H1 (cell line): ENCODE results near the gene NPTX1. TPM values are rescaled to one million over a fixed set of nuclear protein-coding genes. Genes with fewer than 3 reads are reported as not detected.

ENCODE experiments used
- CTCF ChIA-PET: fragments of 300-600 bp; sonication (Branson Sonifier 250); formaldehyde crosslinking; loops from one replicate; lab custom pipeline; 2021; ENCODE audit not compliant: partially characterized antibody; lab: Charles Lee
- POLR2A ChIA-PET: fragments of 300-600 bp; sonication (Branson Sonifier 250); formaldehyde crosslinking; loops from one replicate; lab custom pipeline; 2021; ENCODE audit warnings: inconsistent platforms; ENCODE audit not compliant: partially characterized antibody; lab: Charles Lee
- DNase-seq, 2 experiments: peaks; one replicate each; pipeline versions ENCODE4 v3.0.0 to v3.0.0-alpha.2; 2010 to 2022; ENCODE audit warnings: low spot score in 2 of 2, low read depth in 1 of 2, mixed read lengths in 1 of 2
- FAIRE-seq: peaks from 2 replicates; lab custom pipeline; 2011; peaks lifted over from hg19 to GRCh38; lab: Jason Lieb, UNC
- H2AFZ ChIP-seq: 2 replicates; pipeline ENCODE4 v1.8.1; 2012; ENCODE audit warnings: low read length, inconsistent platforms
- H2AK5ac ChIP-seq: 2 replicates; pipeline ENCODE4 v1.6.1; 2013; ENCODE audit warnings: low read depth, low read length
- H2BK120ac ChIP-seq: replicated peaks from 2 replicates; pipeline ENCODE3; 2013; ENCODE audit warnings: low read depth, low read length, inconsistent platforms
- H2BK12ac ChIP-seq: 2 replicates; pipeline ENCODE4 v1.6.1; 2013; ENCODE audit warnings: low read depth, low read length
- H2BK15ac ChIP-seq: 2 replicates; pipeline ENCODE4 v1.6.1; 2013; ENCODE audit warnings: low read length
- H2BK20ac ChIP-seq: 2 replicates; pipeline ENCODE4 v1.6.1; 2013; ENCODE audit warnings: low read length
- H2BK5ac ChIP-seq: 2 replicates; pipeline ENCODE4 v1.6.1; 2013; ENCODE audit warnings: low read depth, low read length
- H3K14ac ChIP-seq: 2 replicates; pipeline ENCODE4 v1.6.1; 2013; ENCODE audit warnings: inconsistent platforms; ENCODE audit not compliant: insufficient read length
- H3K18ac ChIP-seq: 2 replicates; pipeline ENCODE4 v1.6.1; 2013; ENCODE audit warnings: low read length; ENCODE audit errors: extremely low read depth
- H3K23ac ChIP-seq: 2 replicates; pipeline ENCODE4 v1.6.1; 2013; ENCODE audit warnings: inconsistent platforms; ENCODE audit not compliant: insufficient read length
- H3K23me2 ChIP-seq: 2 replicates; pipeline ENCODE4 v1.6.1; 2013; ENCODE audit warnings: low read depth, low read length
- H3K27ac ChIP-seq: 2 replicates; pipeline ENCODE4 v1.6.1; 2011; ENCODE audit warnings: low read depth, low read length, inconsistent platforms
- H3K27me3 ChIP-seq, 4 experiments: replicated peaks in 1 of 4; 1 replicate in 1 of 4; 2 replicates in 3 of 4; pipeline versions ENCODE4 v1.6.1 to v1.8.1; 2011 to 2013; ENCODE audit warnings: low read length in 3 of 4, mild to moderate bottlenecking in 3 of 4, inconsistent platforms in 2 of 4, mixed read lengths in 2 of 4, moderate library complexity in 1 of 4; ENCODE audit not compliant: control insufficient read depth in 3 of 4, insufficient read depth in 3 of 4; ENCODE audit errors: extremely low read depth in 1 of 4
- H3K36me3 ChIP-seq, 4 experiments: 2 replicates each; pipeline versions ENCODE4 v1.6.1 to v1.8.1; 2011 to 2013; ENCODE audit warnings: mild to moderate bottlenecking in 4 of 4, low read length in 3 of 4, moderate library complexity in 2 of 4, control low read depth in 1 of 4, inconsistent platforms in 1 of 4; ENCODE audit not compliant: insufficient read depth in 4 of 4, control insufficient read depth in 2 of 4
- H3K4ac ChIP-seq: replicated peaks from 2 replicates; pipeline ENCODE3; 2013; ENCODE audit warnings: low read length, low read depth, mixed read lengths, inconsistent platforms; ENCODE audit not compliant: insufficient read length
- H3K4me1 ChIP-seq, 4 experiments: replicated peaks in 1 of 4; 1 replicate in 1 of 4; 2 replicates in 3 of 4; pipeline versions ENCODE4 v1.6.1 to v1.8.1; 2011 to 2013; ENCODE audit warnings: low read length in 3 of 4, inconsistent platforms in 2 of 4, mixed read lengths in 1 of 4; ENCODE audit not compliant: insufficient read depth in 4 of 4, control insufficient read depth in 3 of 4
- H3K4me2 ChIP-seq, 2 experiments: 2 replicates each; pipeline versions ENCODE4 v1.6.1 to v1.8.1; 2011 to 2013; ENCODE audit warnings: low read depth in 2 of 2, low read length in 2 of 2, control low read depth in 1 of 2, inconsistent platforms in 1 of 2, mild to moderate bottlenecking in 1 of 2; ENCODE audit not compliant: insufficient read depth in 1 of 2
- H3K4me3 ChIP-seq, 4 experiments: fragments of 200-600, 300-600 bp in 1 of 4; sonication (generic), shearing (Covaris generic), sonication (Bioruptor Twin) in 1 of 4; 2 replicates each; pipeline versions ENCODE4 v1.5.1 to v1.8.1; 2011 to 2016; ENCODE audit warnings: low read length in 4 of 4, low read depth in 3 of 4, control low read depth in 2 of 4, inconsistent platforms in 2 of 4, mild to moderate bottlenecking in 2 of 4, mixed read lengths in 1 of 4, moderate library complexity in 1 of 4; ENCODE audit not compliant: insufficient read depth in 2 of 4; ENCODE audit errors: extremely low read depth in 1 of 4
- H3K56ac ChIP-seq: replicated peaks from 2 replicates; pipeline ENCODE3; 2013; ENCODE audit warnings: low read depth, mild to moderate bottlenecking, mixed read lengths, low read length, inconsistent platforms; ENCODE audit not compliant: insufficient read length
- H3K79me1 ChIP-seq: 2 replicates; pipeline ENCODE4 v1.6.1; 2013; ENCODE audit warnings: low read depth, low read length, control low read depth
- H3K79me2 ChIP-seq, 2 experiments: 2 replicates each; pipeline versions ENCODE4 v1.6.1 to v1.8.1; 2012 to 2013; ENCODE audit warnings: low read length in 2 of 2, mild to moderate bottlenecking in 2 of 2, inconsistent platforms in 1 of 2; ENCODE audit not compliant: insufficient read depth in 2 of 2, control insufficient read depth in 1 of 2
- H3K9ac ChIP-seq, 4 experiments: replicated peaks in 1 of 4; 1 replicate in 1 of 4; 2 replicates in 3 of 4; pipeline versions ENCODE4 v1.6.1 to v1.8.1; 2011 to 2013; ENCODE audit warnings: low read depth in 3 of 4, low read length in 3 of 4, control low read depth in 2 of 4, mild to moderate bottlenecking in 2 of 4, moderate library complexity in 2 of 4, inconsistent platforms in 1 of 4; ENCODE audit errors: extremely low read depth in 1 of 4
- H3K9me3 ChIP-seq, 2 experiments: 2 replicates each; pipeline versions ENCODE4 v1.6.1 to v1.8.1; 2012 to 2013; ENCODE audit warnings: mild to moderate bottlenecking in 2 of 2, moderate library complexity in 2 of 2, control low read depth in 1 of 2, inconsistent platforms in 1 of 2, low read depth in 1 of 2, low read length in 1 of 2, mixed read lengths in 1 of 2; ENCODE audit not compliant: insufficient read depth in 2 of 2
- H4K20me1 ChIP-seq, 2 experiments: replicated peaks in 1 of 2; 2 replicates each; pipeline versions ENCODE3 to v1.8.1; 2011 to 2013; ENCODE audit warnings: inconsistent platforms in 2 of 2, low read length in 2 of 2, mild to moderate bottlenecking in 1 of 2; ENCODE audit not compliant: insufficient read depth in 2 of 2, control insufficient read depth in 1 of 2
- H4K5ac ChIP-seq: 2 replicates; pipeline ENCODE4 v1.6.1; 2013; ENCODE audit warnings: low read length, low read depth, mixed read lengths, inconsistent platforms; ENCODE audit not compliant: insufficient read length
- H4K8ac ChIP-seq: 2 replicates; pipeline ENCODE4 v1.8.0; 2013; ENCODE audit warnings: mild to moderate bottlenecking, moderate library complexity, low read length, inconsistent platforms; ENCODE audit not compliant: insufficient read depth; ENCODE audit errors: extremely low read depth
- H4K91ac ChIP-seq: replicated peaks from 2 replicates; pipeline ENCODE3; 2013; ENCODE audit warnings: low read length, mixed read lengths, inconsistent platforms; ENCODE audit not compliant: insufficient read length
- ATF3 ChIP-seq: IDR thresholded peaks from 2 replicates; pipeline ENCODE4 v1.6.1; 2011; ENCODE audit warnings: low read depth, mild to moderate bottlenecking, low read length; ENCODE audit not compliant: insufficient read depth
- EP300 ChIP-seq, 2 experiments: IDR thresholded peaks; 1 replicate in 1 of 2; 2 replicates in 1 of 2; pipeline ENCODE4 v1.6.1; 2011 to 2012; ENCODE audit warnings: low read depth in 2 of 2, low read length in 2 of 2, mild to moderate bottlenecking in 2 of 2, borderline replicate concordance in 1 of 2, inconsistent platforms in 1 of 2, moderate library complexity in 1 of 2
- FOSL1 ChIP-seq: IDR thresholded peaks from 2 replicates; pipeline ENCODE4 v1.6.1; 2011; ENCODE audit warnings: mild to moderate bottlenecking, low read depth, low read length, moderate library complexity; ENCODE audit not compliant: insufficient read depth
- POU5F1 ChIP-seq: IDR thresholded peaks from 2 replicates; pipeline ENCODE4 v1.6.1; 2011; ENCODE audit warnings: low read depth, mild to moderate bottlenecking, low read length, moderate library complexity
- RBBP5 ChIP-seq: IDR thresholded peaks from 2 replicates; pipeline ENCODE4 v1.7.1; 2012; ENCODE audit warnings: low read depth, mild to moderate bottlenecking, inconsistent platforms, low read length, moderate library complexity, borderline replicate concordance
- RFX5 ChIP-seq: IDR thresholded peaks from 2 replicates; pipeline ENCODE4 v1.6.1; 2011; ENCODE audit warnings: low read depth, low read length, improper control_type of control experiment, borderline replicate concordance
- SAP30 ChIP-seq: fragments of 300-600 bp; sonication (generic); IDR thresholded peaks from 2 replicates; pipeline ENCODE4 v1.7.1; 2012; ENCODE audit warnings: low read length, moderate library complexity, mild to moderate bottlenecking, inconsistent platforms; ENCODE audit not compliant: insufficient read depth, insufficient replicate concordance
- TCF12 ChIP-seq: IDR thresholded peaks from 2 replicates; pipeline ENCODE4 v1.6.1; 2011; ENCODE audit warnings: low read depth, mild to moderate bottlenecking, low read length
- WGBS, 2 experiments: shearing (Covaris generic) in 1 of 2; methylation state at CpG; one replicate each; pipeline versions ENCODE4 v1.1.6 to v1.1.7; 2013 to 2015; ENCODE audit warnings: low lambda C conversion rate in 2 of 2, mixed read lengths in 2 of 2, inconsistent platforms in 1 of 2, low coverage in 1 of 2, missing lambda C conversion rate in 1 of 2; ENCODE audit not compliant: insufficient replicate concordance in 2 of 2, insufficient coverage in 1 of 2, insufficient read length in 1 of 2; ENCODE audit errors: extremely low coverage in 1 of 2, missing lambda C conversion rate in 1 of 2; 5-methylcytosine and 5-hydroxymethylcytosine counted together
- polyA plus RNA-seq, 7 experiments: library from polyadenylated mRNA; depleted of rRNA in 3 of 7; stranded (reverse) in 5 of 7; unstranded in 2 of 7; fragments of >200 nt in 5 of 7; fragments of 200-250 nt in 2 of 7; gene quantifications; 1 replicate in 5 of 7; 2 replicates in 1 of 7; 4 replicates in 1 of 7; pipeline versions ENCODE4 v1.2.1 to v1.2.3, GENCODE V29; 2011 to 2013; ENCODE audit warnings: missing spikeins in 2 of 7, mixed read lengths in 2 of 7
- total RNA-seq: library from RNA; stranded (reverse); fragmentation: NEBNext Ultra II Directional; extraction: Animal tissue kit (Norgen Biotek cat#: 25700); gene quantifications from 2 replicates; pipeline ENCODE4 v1.2.1, GENCODE V29; 2021
- TF ChIP-seq, protein P1 (sequence below), 3 experiments: IDR thresholded peaks; 1 replicate in 2 of 3; 2 replicates in 1 of 3; pipeline versions ENCODE4 v1.5.1 to v1.6.1; 2011; ENCODE audit warnings: low read length in 3 of 3, mild to moderate bottlenecking in 3 of 3, inconsistent platforms in 2 of 3, low read depth in 1 of 3, moderate library complexity in 1 of 3; ENCODE audit not compliant: insufficient read depth in 1 of 3; ENCODE audit errors: control extremely low read depth in 1 of 3

Gene NPTX1
- total and polyA plus RNA-seq, 2 of the 8 experiments (the other 6 are each of a cell fraction or from before 2014, with no cell fraction given) = 12.0 to 17.9 TPM

DNA sequence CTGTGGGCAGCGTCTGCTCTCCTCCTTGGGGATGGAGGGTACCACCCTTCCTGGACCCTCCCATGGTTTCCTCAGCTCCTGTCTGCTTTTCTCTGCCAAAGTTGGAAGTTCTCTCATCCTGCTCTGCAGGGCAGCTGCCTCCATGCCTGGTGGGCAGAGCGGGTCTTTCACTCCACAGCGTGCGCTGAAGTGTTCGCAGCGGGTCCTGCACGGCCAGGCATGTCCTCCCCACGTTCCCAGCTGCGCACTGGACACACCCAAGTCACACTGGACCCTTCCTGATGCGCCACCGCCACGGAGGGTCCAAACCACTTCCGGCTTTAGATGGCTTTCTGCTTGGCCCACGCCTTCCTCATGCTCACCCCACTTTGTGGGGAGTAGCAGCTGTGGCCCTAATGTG, 33.7 kb upstream of the NPTX1 start:
- Histone ChIP-seq H3K4ac (no peak overlapping the region), H3K56ac (no peak overlapping the region), H3K9ac (no peak overlapping the region), H2BK120ac (no peak overlapping the region), H3K18ac (no peak overlapping the region), H3K79me2 (no peaks in the 10 kb centered on the region), H3K14ac (no peak overlapping the region), H2BK12ac (0 out of 2 replicates have a peak overlapping the region, but pooled peaks have one; percentile 39), H2BK20ac (no peak overlapping the region), H3K23ac (no peak overlapping the region), H3K4me2 (no peak overlapping the region), H4K91ac (no peak overlapping the region), H4K8ac (peak overlapping the region; percentile 51; the same call in 1 of the 2 replicates), H2BK5ac (no peak overlapping the region), H3K23me2 (peaks cover 10% of the 10 kb centered on the region; the same call in 1 of the 2 replicates), H4K5ac (no peak overlapping the region), H3K4me3 (no peak overlapping the region), H3K27ac (no peak overlapping the region), H2BK15ac (no peak overlapping the region), H3K27me3 (peaks cover 0 to 8% (median 3%) of the 10 kb centered on the region in 4 experiments; a peak in 5 of 7 replicates), H3K4me1 (peaks cover 0 to 2% (median 1%) of the 10 kb centered on the region in 4 experiments; a peak in 3 of 7 replicates), H3K36me3 (no peaks in the 10 kb centered on the region), H3K9me3 (no peaks in the 10 kb centered on the region), H2AFZ (no peak overlapping the region), H2AK5ac (no peak overlapping the region), H4K20me1 (peaks cover 0 to 9% of the 10 kb centered on the region in 2 experiments), H3K79me1 (no peaks in the 10 kb centered on the region)
- WGBS, 2 experiments = 92% methylated on average over 14 of the region's 14 CpGs; no CpG with 5 or more reads in 1 of the 2 experiments
- ChIA-PET POLR2A (interaction anchor here (1.1 to 1.2 kb wide), 2 partner anchors 35 to 55 kb away, joined by 3 to 4 read pairs; no protein-coding TSS in a partner anchor), CTCF (interaction anchor here (0.7 to 1.5 kb wide), 7 partner anchors 9 to 1519 kb away, joined by 3 to 6 read pairs (median 3); no protein-coding TSS in a partner anchor)
- DNase-seq (no peak), FAIRE-seq (no peak)
- no peak for TF ChIP-seq EP300 (IDR thresholded peaks at IDR 0.05; ENCODE audit: borderline replicate concordance in 1 of 2, low read depth in 2 of 2, low read length in 2 of 2)
- TF ChIP-seq TCF12 = no peak
- TF ChIP-seq RFX5 = no peak
- TF ChIP-seq ATF3 = no peak
- TF ChIP-seq, protein P1, sequence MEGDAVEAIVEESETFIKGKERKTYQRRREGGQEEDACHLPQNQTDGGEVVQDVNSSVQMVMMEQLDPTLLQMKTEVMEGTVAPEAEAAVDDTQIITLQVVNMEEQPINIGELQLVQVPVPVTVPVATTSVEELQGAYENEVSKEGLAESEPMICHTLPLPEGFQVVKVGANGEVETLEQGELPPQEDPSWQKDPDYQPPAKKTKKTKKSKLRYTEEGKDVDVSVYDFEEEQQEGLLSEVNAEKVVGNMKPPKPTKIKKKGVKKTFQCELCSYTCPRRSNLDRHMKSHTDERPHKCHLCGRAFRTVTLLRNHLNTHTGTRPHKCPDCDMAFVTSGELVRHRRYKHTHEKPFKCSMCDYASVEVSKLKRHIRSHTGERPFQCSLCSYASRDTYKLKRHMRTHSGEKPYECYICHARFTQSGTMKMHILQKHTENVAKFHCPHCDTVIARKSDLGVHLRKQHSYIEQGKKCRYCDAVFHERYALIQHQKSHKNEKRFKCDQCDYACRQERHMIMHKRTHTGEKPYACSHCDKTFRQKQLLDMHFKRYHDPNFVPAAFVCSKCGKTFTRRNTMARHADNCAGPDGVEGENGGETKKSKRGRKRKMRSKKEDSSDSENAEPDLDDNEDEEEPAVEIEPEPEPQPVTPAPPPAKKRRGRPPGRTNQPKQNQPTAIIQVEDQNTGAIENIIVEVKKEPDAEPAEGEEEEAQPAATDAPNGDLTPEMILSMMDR (IDR thresholded peaks at IDR 0.05; ENCODE audit: control extremely low read depth in 1 of 3, insufficient read depth in 1 of 3, low read depth in 1 of 3, low read length in 3 of 3) = no peak
- TF ChIP-seq RBBP5 = no peak
- TF ChIP-seq FOSL1 = no peak
- TF ChIP-seq POU5F1 = no peak
- TF ChIP-seq SAP30 = no peak
